H1 (cell line): ENCODE data around the gene DLGAP3. TPM values are rescaled to one million over a fixed set of nuclear protein-coding genes. Genes with fewer than 3 reads are reported as not detected.

ENCODE experiments used
- CTCF ChIA-PET: fragments of 300-600 bp; sonication (Branson Sonifier 250); formaldehyde crosslinking; loops from one replicate; lab custom pipeline; 2021; ENCODE audit not compliant: partially characterized antibody; lab: Charles Lee
- POLR2A ChIA-PET: fragments of 300-600 bp; sonication (Branson Sonifier 250); formaldehyde crosslinking; loops from one replicate; lab custom pipeline; 2021; ENCODE audit warnings: inconsistent platforms; ENCODE audit not compliant: partially characterized antibody; lab: Charles Lee
- DNase-seq, 2 experiments: peaks; one replicate each; pipeline versions ENCODE4 v3.0.0 to v3.0.0-alpha.2; 2010 to 2022; ENCODE audit warnings: low spot score in 2 of 2, low read depth in 1 of 2, mixed read lengths in 1 of 2
- FAIRE-seq: peaks from 2 replicates; lab custom pipeline; 2011; peaks lifted over from hg19 to GRCh38; lab: Jason Lieb, UNC
- H2AFZ ChIP-seq: 2 replicates; pipeline ENCODE4 v1.8.1; 2012; ENCODE audit warnings: low read length, inconsistent platforms
- H2AK5ac ChIP-seq: 2 replicates; pipeline ENCODE4 v1.6.1; 2013; ENCODE audit warnings: low read depth, low read length
- H2BK120ac ChIP-seq: replicated peaks from 2 replicates; pipeline ENCODE3; 2013; ENCODE audit warnings: low read depth, low read length, inconsistent platforms
- H2BK12ac ChIP-seq: 2 replicates; pipeline ENCODE4 v1.6.1; 2013; ENCODE audit warnings: low read depth, low read length
- H2BK15ac ChIP-seq: 2 replicates; pipeline ENCODE4 v1.6.1; 2013; ENCODE audit warnings: low read length
- H2BK20ac ChIP-seq: 2 replicates; pipeline ENCODE4 v1.6.1; 2013; ENCODE audit warnings: low read length
- H2BK5ac ChIP-seq: 2 replicates; pipeline ENCODE4 v1.6.1; 2013; ENCODE audit warnings: low read depth, low read length
- H3K14ac ChIP-seq: 2 replicates; pipeline ENCODE4 v1.6.1; 2013; ENCODE audit warnings: inconsistent platforms; ENCODE audit not compliant: insufficient read length
- H3K18ac ChIP-seq: 2 replicates; pipeline ENCODE4 v1.6.1; 2013; ENCODE audit warnings: low read length; ENCODE audit errors: extremely low read depth
- H3K23ac ChIP-seq: 2 replicates; pipeline ENCODE4 v1.6.1; 2013; ENCODE audit warnings: inconsistent platforms; ENCODE audit not compliant: insufficient read length
- H3K23me2 ChIP-seq: 2 replicates; pipeline ENCODE4 v1.6.1; 2013; ENCODE audit warnings: low read depth, low read length
- H3K27ac ChIP-seq: 2 replicates; pipeline ENCODE4 v1.6.1; 2011; ENCODE audit warnings: low read depth, low read length, inconsistent platforms
- H3K27me3 ChIP-seq, 4 experiments: replicated peaks in 1 of 4; 1 replicate in 1 of 4; 2 replicates in 3 of 4; pipeline versions ENCODE4 v1.6.1 to v1.8.1; 2011 to 2013; ENCODE audit warnings: low read length in 3 of 4, mild to moderate bottlenecking in 3 of 4, inconsistent platforms in 2 of 4, mixed read lengths in 2 of 4, moderate library complexity in 1 of 4; ENCODE audit not compliant: control insufficient read depth in 3 of 4, insufficient read depth in 3 of 4; ENCODE audit errors: extremely low read depth in 1 of 4
- H3K36me3 ChIP-seq, 4 experiments: 2 replicates each; pipeline versions ENCODE4 v1.6.1 to v1.8.1; 2011 to 2013; ENCODE audit warnings: mild to moderate bottlenecking in 4 of 4, low read length in 3 of 4, moderate library complexity in 2 of 4, control low read depth in 1 of 4, inconsistent platforms in 1 of 4; ENCODE audit not compliant: insufficient read depth in 4 of 4, control insufficient read depth in 2 of 4
- H3K4ac ChIP-seq: replicated peaks from 2 replicates; pipeline ENCODE3; 2013; ENCODE audit warnings: low read length, low read depth, mixed read lengths, inconsistent platforms; ENCODE audit not compliant: insufficient read length
- H3K4me1 ChIP-seq, 4 experiments: replicated peaks in 1 of 4; 1 replicate in 1 of 4; 2 replicates in 3 of 4; pipeline versions ENCODE4 v1.6.1 to v1.8.1; 2011 to 2013; ENCODE audit warnings: low read length in 3 of 4, inconsistent platforms in 2 of 4, mixed read lengths in 1 of 4; ENCODE audit not compliant: insufficient read depth in 4 of 4, control insufficient read depth in 3 of 4
- H3K4me2 ChIP-seq, 2 experiments: 2 replicates each; pipeline versions ENCODE4 v1.6.1 to v1.8.1; 2011 to 2013; ENCODE audit warnings: low read depth in 2 of 2, low read length in 2 of 2, control low read depth in 1 of 2, inconsistent platforms in 1 of 2, mild to moderate bottlenecking in 1 of 2; ENCODE audit not compliant: insufficient read depth in 1 of 2
- H3K4me3 ChIP-seq, 4 experiments: fragments of 200-600, 300-600 bp in 1 of 4; sonication (generic), shearing (Covaris generic), sonication (Bioruptor Twin) in 1 of 4; 2 replicates each; pipeline versions ENCODE4 v1.5.1 to v1.8.1; 2011 to 2016; ENCODE audit warnings: low read length in 4 of 4, low read depth in 3 of 4, control low read depth in 2 of 4, inconsistent platforms in 2 of 4, mild to moderate bottlenecking in 2 of 4, mixed read lengths in 1 of 4, moderate library complexity in 1 of 4; ENCODE audit not compliant: insufficient read depth in 2 of 4; ENCODE audit errors: extremely low read depth in 1 of 4
- H3K56ac ChIP-seq: replicated peaks from 2 replicates; pipeline ENCODE3; 2013; ENCODE audit warnings: low read depth, mild to moderate bottlenecking, mixed read lengths, low read length, inconsistent platforms; ENCODE audit not compliant: insufficient read length
- H3K79me1 ChIP-seq: 2 replicates; pipeline ENCODE4 v1.6.1; 2013; ENCODE audit warnings: low read depth, low read length, control low read depth
- H3K79me2 ChIP-seq, 2 experiments: 2 replicates each; pipeline versions ENCODE4 v1.6.1 to v1.8.1; 2012 to 2013; ENCODE audit warnings: low read length in 2 of 2, mild to moderate bottlenecking in 2 of 2, inconsistent platforms in 1 of 2; ENCODE audit not compliant: insufficient read depth in 2 of 2, control insufficient read depth in 1 of 2
- H3K9ac ChIP-seq, 4 experiments: replicated peaks in 1 of 4; 1 replicate in 1 of 4; 2 replicates in 3 of 4; pipeline versions ENCODE4 v1.6.1 to v1.8.1; 2011 to 2013; ENCODE audit warnings: low read depth in 3 of 4, low read length in 3 of 4, control low read depth in 2 of 4, mild to moderate bottlenecking in 2 of 4, moderate library complexity in 2 of 4, inconsistent platforms in 1 of 4; ENCODE audit errors: extremely low read depth in 1 of 4
- H3K9me3 ChIP-seq, 2 experiments: 2 replicates each; pipeline versions ENCODE4 v1.6.1 to v1.8.1; 2012 to 2013; ENCODE audit warnings: mild to moderate bottlenecking in 2 of 2, moderate library complexity in 2 of 2, control low read depth in 1 of 2, inconsistent platforms in 1 of 2, low read depth in 1 of 2, low read length in 1 of 2, mixed read lengths in 1 of 2; ENCODE audit not compliant: insufficient read depth in 2 of 2
- H4K20me1 ChIP-seq, 2 experiments: replicated peaks in 1 of 2; 2 replicates each; pipeline versions ENCODE3 to v1.8.1; 2011 to 2013; ENCODE audit warnings: inconsistent platforms in 2 of 2, low read length in 2 of 2, mild to moderate bottlenecking in 1 of 2; ENCODE audit not compliant: insufficient read depth in 2 of 2, control insufficient read depth in 1 of 2
- H4K5ac ChIP-seq: 2 replicates; pipeline ENCODE4 v1.6.1; 2013; ENCODE audit warnings: low read length, low read depth, mixed read lengths, inconsistent platforms; ENCODE audit not compliant: insufficient read length
- H4K8ac ChIP-seq: 2 replicates; pipeline ENCODE4 v1.8.0; 2013; ENCODE audit warnings: mild to moderate bottlenecking, moderate library complexity, low read length, inconsistent platforms; ENCODE audit not compliant: insufficient read depth; ENCODE audit errors: extremely low read depth
- H4K91ac ChIP-seq: replicated peaks from 2 replicates; pipeline ENCODE3; 2013; ENCODE audit warnings: low read length, mixed read lengths, inconsistent platforms; ENCODE audit not compliant: insufficient read length
- ATF2 ChIP-seq: IDR thresholded peaks from 2 replicates; pipeline ENCODE4 v1.6.1; 2012; ENCODE audit warnings: low read length, inconsistent platforms
- CREB1 ChIP-seq: IDR thresholded peaks from 2 replicates; pipeline ENCODE4 v1.6.1; 2012; ENCODE audit warnings: inconsistent platforms
- YY1 ChIP-seq: IDR thresholded peaks from 2 replicates; pipeline ENCODE4 v1.6.1; 2011; ENCODE audit warnings: low read depth, mild to moderate bottlenecking, low read length
- WGBS, 2 experiments: shearing (Covaris generic) in 1 of 2; methylation state at CpG; one replicate each; pipeline versions ENCODE4 v1.1.6 to v1.1.7; 2013 to 2015; ENCODE audit warnings: low lambda C conversion rate in 2 of 2, mixed read lengths in 2 of 2, inconsistent platforms in 1 of 2, low coverage in 1 of 2, missing lambda C conversion rate in 1 of 2; ENCODE audit not compliant: insufficient replicate concordance in 2 of 2, insufficient coverage in 1 of 2, insufficient read length in 1 of 2; ENCODE audit errors: extremely low coverage in 1 of 2, missing lambda C conversion rate in 1 of 2; 5-methylcytosine and 5-hydroxymethylcytosine counted together
- polyA plus RNA-seq, 7 experiments: library from polyadenylated mRNA; depleted of rRNA in 3 of 7; stranded (reverse) in 5 of 7; unstranded in 2 of 7; fragments of >200 nt in 5 of 7; fragments of 200-250 nt in 2 of 7; gene quantifications; 1 replicate in 5 of 7; 2 replicates in 1 of 7; 4 replicates in 1 of 7; pipeline versions ENCODE4 v1.2.1 to v1.2.3, GENCODE V29; 2011 to 2013; ENCODE audit warnings: missing spikeins in 2 of 7, mixed read lengths in 2 of 7
- total RNA-seq: library from RNA; stranded (reverse); fragmentation: NEBNext Ultra II Directional; extraction: Animal tissue kit (Norgen Biotek cat#: 25700); gene quantifications from 2 replicates; pipeline ENCODE4 v1.2.1, GENCODE V29; 2021

The DLGAP3 gene
- total and polyA plus RNA-seq, 2 of the 8 experiments (the other 6 are each of a cell fraction or from before 2014, with no cell fraction given): 3.8 to 13.2 TPM

GRCh38 chr1:34915521-34915920, 13.9 kb downstream of the DLGAP3 start:
- Histone ChIP-seq H3K9ac (no peak overlapping the region), H3K4me3 (no peak overlapping the region), H2BK5ac (no peak overlapping the region), H3K79me2 (no peaks in the 10 kb centered on the region), H3K56ac (no peak overlapping the region), H3K9me3 (no peaks in the 10 kb centered on the region), H3K36me3 (no peaks in the 10 kb centered on the region), H3K23ac (no peak overlapping the region), H4K91ac (no peak overlapping the region), H3K23me2 (peaks cover 2% of the 10 kb centered on the region; the same call in 1 of the 2 replicates), H2BK15ac (no peak overlapping the region), H3K4me1 (peaks cover 0 to 14% (median 7%) of the 10 kb centered on the region in 4 experiments; a peak in 4 of 7 replicates), H2BK120ac (no peak overlapping the region), H3K27me3 (no peaks in the 10 kb centered on the region), H3K4me2 (no peak overlapping the region), H3K79me1 (no peaks in the 10 kb centered on the region), H2BK12ac (no peak overlapping the region), H2BK20ac (no peak overlapping the region), H3K18ac (no peak overlapping the region), H4K8ac (no peak overlapping the region; the same call in 1 of the 2 replicates), H3K27ac (no peak overlapping the region), H2AFZ (no peak overlapping the region), H3K14ac (no peak overlapping the region), H3K4ac (no peak overlapping the region), H2AK5ac (no peak overlapping the region), H4K5ac (no peak overlapping the region), H4K20me1 (peaks cover 0 to 1% of the 10 kb centered on the region in 2 experiments)
- 66% methylated on average over 5 of the region's 5 CpGs; no CpG with 5 or more reads in 1 of the 2 experiments for WGBS, 2 experiments
- DNase-seq (no peak), FAIRE-seq (no peak)
- ChIA-PET CTCF (interaction anchor here (0.5 to 1.7 kb wide), 8 partner anchors 8 to 296 kb away, joined by 3 to 4 read pairs (median 3); partner anchors contain the start of gene DLGAP3), POLR2A (no interaction called here)
- no peak for TF ChIP-seq ATF2
- no peak for TF ChIP-seq CREB1
- no peak for TF ChIP-seq YY1
